Ectodermal cell (in vitro differentiated cells): ENCODE data around the gene TMC5.

Experiments used
- H3K27ac ChIP-seq: 2 replicates; pipeline ENCODE4 v1.7.0; 2013; ENCODE audit warnings: mild to moderate bottlenecking, low read depth, low read length; ENCODE audit not compliant: insufficient read depth, poor library complexity, severe bottlenecking
- H3K27me3 ChIP-seq: 2 replicates; pipeline ENCODE4 v1.7.0; 2013; ENCODE audit warnings: mild to moderate bottlenecking, low read length; ENCODE audit not compliant: insufficient read depth, control insufficient read depth, poor library complexity, severe bottlenecking
- H3K36me3 ChIP-seq: one replicate; pipeline ENCODE4 v1.7.0; 2013; ENCODE audit warnings: low read length; ENCODE audit not compliant: control insufficient read depth, insufficient read depth
- H3K4me1 ChIP-seq: one replicate; pipeline ENCODE4 v1.7.0; 2013; ENCODE audit warnings: low read length; ENCODE audit not compliant: control insufficient read depth, insufficient read depth
- H3K4me3 ChIP-seq: 2 replicates; pipeline ENCODE4 v1.7.0; 2013; ENCODE audit warnings: low read depth, low read length, control low read depth; ENCODE audit not compliant: insufficient read depth
- H3K9me3 ChIP-seq: 2 replicates; pipeline ENCODE4 v1.7.0; 2013; ENCODE audit warnings: mild to moderate bottlenecking, low read length, moderate library complexity; ENCODE audit not compliant: control insufficient read depth
- WGBS, 2 experiments: methylation state at CpG; one replicate each; pipeline ENCODE4 v1.1.7; 2013; ENCODE audit warnings: missing lambda C conversion rate in 2 of 2; 5-methylcytosine and 5-hydroxymethylcytosine counted together

TMC5 gene

DNA sequence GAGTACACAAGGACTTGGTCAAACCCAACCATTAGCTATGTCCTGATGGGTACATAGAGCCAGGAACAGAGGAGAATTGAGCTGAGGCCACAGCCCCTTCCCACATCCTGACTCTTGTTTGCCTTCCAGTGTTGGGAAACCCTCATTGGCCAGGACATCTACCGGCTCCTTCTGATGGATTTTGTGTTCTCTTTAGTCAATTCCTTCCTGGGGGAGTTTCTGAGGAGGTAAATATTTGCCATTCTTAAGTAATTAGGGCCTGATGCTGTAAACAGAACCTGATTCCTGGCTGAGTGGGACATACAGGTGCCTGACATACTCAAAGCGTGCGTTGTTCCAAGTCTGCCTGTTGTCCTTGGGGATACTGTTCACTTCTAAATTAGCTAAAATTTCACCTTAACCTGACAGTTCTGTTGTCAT, 61.6 kb downstream of the TMC5 start:
- Histone ChIP-seq H3K4me3 (no peak overlapping the region), H3K9me3 (no peaks in the 10 kb centered on the region), H3K4me1 (no peaks in the 10 kb centered on the region), H3K27ac (no peak overlapping the region), H3K36me3 (no peaks in the 10 kb centered on the region), H3K27me3 (no peaks in the 10 kb centered on the region)
- WGBS, 2 experiments = 83 to 90% methylated on average over 3 of the region's 3 CpGs

DNA sequence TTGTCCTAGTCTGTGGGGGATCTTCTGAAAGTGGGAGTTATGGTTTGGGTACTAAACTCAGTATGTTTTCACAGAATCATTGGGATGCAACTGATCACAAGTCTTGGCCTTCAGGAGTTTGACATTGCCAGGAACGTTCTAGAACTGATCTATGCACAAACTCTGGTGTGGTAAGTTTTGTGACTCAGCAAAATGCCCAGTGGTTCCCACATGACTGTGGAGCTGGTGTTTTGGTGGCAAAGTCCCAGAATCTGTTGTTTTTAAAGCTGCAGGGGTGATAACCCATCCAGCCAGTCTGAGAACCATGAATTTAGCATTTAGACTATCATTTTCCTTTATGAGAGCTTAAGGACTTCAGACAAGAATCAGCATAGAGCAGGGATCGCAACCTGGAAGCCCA, 63.6 kb downstream of the TMC5 start:
- H3K4me3 ChIP-seq = no peak overlapping the region
- H3K27me3 ChIP-seq = no peaks in the 10 kb centered on the region
- H3K4me1 ChIP-seq = no peaks in the 10 kb centered on the region
- no peaks in the 10 kb centered on the region for H3K36me3 ChIP-seq
- H3K9me3 ChIP-seq = no peaks in the 10 kb centered on the region
- WGBS, 2 experiments = 94 to 98% methylated on average over 2 of the region's 2 CpGs
- H3K27ac ChIP-seq = no peak overlapping the region

DNA sequence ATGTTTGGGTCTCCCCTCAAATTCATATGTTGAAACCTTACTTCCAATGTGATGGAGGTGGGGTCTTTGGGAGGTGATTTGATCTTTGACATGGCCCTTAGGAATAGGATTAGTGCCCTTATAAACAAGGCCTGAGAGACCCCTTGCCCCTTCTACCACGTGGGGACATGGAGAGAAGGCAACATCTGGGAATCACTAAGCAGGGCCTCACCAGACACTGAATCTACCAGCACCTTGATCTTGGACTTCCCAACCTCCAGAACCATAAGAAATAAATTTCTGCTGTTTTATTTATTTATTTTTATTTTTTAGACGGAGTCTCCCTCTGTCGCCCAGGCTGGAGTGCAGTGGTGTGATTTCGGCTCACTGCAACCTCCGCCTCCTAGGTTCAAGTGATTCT, 64.1 kb downstream of the TMC5 start:
- 93 to 97% methylated on average over 5 of the region's 5 CpGs for WGBS, 2 experiments
- Histone ChIP-seq H3K9me3 (no peaks in the 10 kb centered on the region), H3K4me3 (no peak overlapping the region), H3K27ac (no peak overlapping the region), H3K36me3 (no peaks in the 10 kb centered on the region), H3K27me3 (no peaks in the 10 kb centered on the region), H3K4me1 (no peaks in the 10 kb centered on the region)

DNA sequence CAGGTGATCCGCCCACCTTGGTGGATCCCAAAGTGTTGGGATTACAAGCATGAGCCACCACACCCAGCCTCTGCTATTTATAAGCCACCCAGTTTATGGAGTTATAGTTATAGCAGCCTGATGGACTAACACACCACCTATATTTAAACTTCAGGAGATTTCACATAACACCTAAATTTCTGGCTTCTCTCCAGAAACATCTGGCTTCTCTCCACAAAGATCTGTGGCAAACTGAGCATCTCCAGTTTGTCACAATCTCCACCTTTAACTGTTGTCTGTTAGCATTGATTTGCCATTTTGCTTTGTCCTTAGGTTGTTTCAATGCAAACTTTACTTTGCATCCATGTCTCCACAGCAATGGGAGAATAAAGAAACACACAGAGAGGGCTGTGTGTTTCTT, 64.6 kb downstream of the TMC5 start:
- Histone ChIP-seq H3K27ac (no peak overlapping the region), H3K9me3 (no peaks in the 10 kb centered on the region), H3K4me3 (no peak overlapping the region), H3K27me3 (no peaks in the 10 kb centered on the region), H3K4me1 (no peaks in the 10 kb centered on the region), H3K36me3 (no peaks in the 10 kb centered on the region)
- 86 to 89% methylated on average over 1 of the region's 1 CpG for WGBS, 2 experiments

DNA sequence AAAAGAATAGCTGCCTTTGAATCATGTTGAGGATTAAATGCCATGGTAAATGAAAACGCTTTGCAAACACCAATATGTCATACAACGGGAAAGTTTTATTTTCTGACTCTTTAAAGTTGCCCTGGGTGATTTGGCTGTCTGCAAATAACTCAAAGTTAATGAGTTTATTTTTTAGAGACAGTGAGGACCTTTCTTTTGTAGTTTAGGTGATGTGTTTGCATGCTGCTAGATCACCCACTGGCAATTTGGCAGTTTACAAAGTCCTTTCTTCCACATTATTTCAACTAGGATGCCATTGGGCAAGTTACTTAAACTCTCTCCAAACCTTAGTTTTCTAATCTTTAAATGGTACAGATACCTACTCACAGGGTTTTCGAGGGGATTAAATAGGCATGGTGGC, 66.4 kb downstream of the TMC5 start:
- H3K27ac ChIP-seq = no peak overlapping the region
- no peaks in the 10 kb centered on the region for H3K4me1 ChIP-seq
- no peaks in the 10 kb centered on the region for H3K36me3 ChIP-seq
- H3K27me3 ChIP-seq = no peaks in the 10 kb centered on the region
- 82 to 96% methylated on average over 3 of the region's 3 CpGs for WGBS, 2 experiments
- H3K9me3 ChIP-seq = no peaks in the 10 kb centered on the region
- H3K4me3 ChIP-seq = no peak overlapping the region

DNA sequence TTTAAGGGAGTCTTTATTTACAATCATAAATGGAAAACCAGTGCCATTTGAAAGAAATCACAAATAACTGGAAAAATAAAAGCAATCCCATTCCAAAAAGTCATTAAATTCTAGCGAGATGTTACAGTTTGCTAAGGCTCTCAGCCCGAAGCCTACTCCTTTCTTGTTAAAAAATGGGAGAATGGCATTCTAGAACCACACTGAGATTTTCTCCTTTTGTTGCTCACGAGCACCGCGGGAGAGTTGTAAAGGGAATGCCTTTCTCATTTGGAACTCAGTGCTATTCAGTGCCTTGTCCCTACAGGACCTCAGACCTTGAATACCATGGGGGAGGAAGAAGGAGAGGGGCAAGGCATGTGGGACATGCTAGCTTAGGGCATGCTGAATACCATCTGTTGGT, 67.9 kb downstream of the TMC5 start:
- 86 to 93% methylated on average over 5 of the region's 5 CpGs for WGBS, 2 experiments
- H3K4me1 ChIP-seq = no peaks in the 10 kb centered on the region
- H3K4me3 ChIP-seq = no peak overlapping the region
- no peak overlapping the region for H3K27ac ChIP-seq
- H3K27me3 ChIP-seq = no peaks in the 10 kb centered on the region
- no peaks in the 10 kb centered on the region for H3K36me3 ChIP-seq
- H3K9me3 ChIP-seq = no peaks in the 10 kb centered on the region

DNA sequence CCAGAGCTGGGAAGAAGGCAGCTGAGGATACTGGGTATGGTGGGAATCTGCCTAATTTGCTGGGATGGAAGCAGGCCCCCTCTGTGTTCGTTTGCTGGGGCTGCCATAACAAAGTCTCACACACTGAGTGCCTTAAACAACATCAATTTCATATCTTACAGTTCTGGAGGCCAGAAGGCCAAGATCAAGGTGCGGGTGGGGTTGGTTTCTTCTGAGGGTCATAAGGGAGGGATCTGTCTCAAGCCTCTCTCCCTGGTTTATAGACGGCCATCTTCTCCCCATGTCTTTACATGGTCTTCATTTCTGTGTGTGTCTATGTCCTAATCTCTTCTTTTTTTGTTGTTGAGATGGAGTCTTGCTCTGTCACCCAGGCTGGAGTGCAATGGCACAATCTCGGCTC, 68.4 kb downstream of the TMC5 start:
- WGBS, 2 experiments = 91 to 94% methylated on average over 4 of the region's 4 CpGs
- no peaks in the 10 kb centered on the region for H3K27me3 ChIP-seq
- no peaks in the 10 kb centered on the region for H3K36me3 ChIP-seq
- no peak overlapping the region for H3K4me3 ChIP-seq
- no peak overlapping the region for H3K27ac ChIP-seq
- no peaks in the 10 kb centered on the region for H3K4me1 ChIP-seq
- H3K9me3 ChIP-seq = no peaks in the 10 kb centered on the region

DNA sequence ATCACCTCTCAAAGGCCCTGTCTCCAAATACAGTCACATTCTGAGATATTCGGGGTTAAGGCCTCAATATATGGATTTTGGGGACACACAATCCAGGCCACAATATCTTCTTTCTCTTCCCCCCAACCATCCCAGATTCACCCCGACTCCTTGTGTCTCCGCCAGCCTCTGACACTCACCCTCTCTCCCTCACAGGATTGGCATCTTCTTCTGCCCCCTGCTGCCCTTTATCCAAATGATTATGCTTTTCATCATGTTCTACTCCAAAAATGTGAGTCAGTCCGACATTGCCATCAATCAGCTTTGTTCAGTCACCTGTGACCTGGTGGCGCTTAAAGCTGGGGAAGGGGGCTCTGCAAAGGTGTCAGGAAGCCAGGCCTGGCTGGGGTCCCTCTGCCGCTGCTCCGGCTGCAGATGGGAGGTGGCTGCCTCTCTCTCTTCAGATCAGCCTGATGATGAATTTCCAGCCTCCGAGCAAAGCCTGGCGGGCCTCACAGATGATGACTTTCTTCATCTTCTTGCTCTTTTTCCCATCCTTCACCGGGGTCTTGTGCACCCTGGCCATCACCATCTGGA, 69.2 kb downstream of the TMC5 start:
- Histone ChIP-seq H3K9me3 (no peaks in the 10 kb centered on the region), H3K4me3 (no peak overlapping the region), H3K4me1 (no peaks in the 10 kb centered on the region), H3K27ac (no peak overlapping the region), H3K36me3 (no peaks in the 10 kb centered on the region), H3K27me3 (no peaks in the 10 kb centered on the region)
- 95 to 97% methylated on average over 10 of the region's 10 CpGs for WGBS, 2 experiments

DNA sequence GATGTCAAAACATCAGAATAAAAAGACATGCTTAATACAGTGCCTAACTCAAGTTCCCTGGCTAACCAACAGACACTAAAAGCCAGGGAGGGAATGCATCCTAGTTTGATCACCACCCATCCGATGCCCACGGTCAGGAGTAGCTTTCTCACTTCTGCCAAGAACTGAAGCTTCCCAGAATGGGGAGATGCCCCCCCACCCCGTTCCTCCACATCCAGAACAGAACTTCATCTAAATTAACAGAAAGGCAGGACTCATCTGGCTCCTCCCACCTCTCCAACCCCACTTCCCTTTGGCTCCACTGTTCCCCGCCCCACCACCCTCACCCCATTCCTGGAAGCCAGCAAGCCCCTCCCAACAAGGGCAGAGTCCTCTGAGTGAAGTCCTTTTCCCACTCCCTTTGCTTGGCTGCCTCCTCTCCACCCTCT, 70.5 kb downstream of the TMC5 start:
- WGBS, 2 experiments = 51 to 55% methylated on average over 4 of the region's 4 CpGs
- Histone ChIP-seq H3K9me3 (no peaks in the 10 kb centered on the region), H3K27me3 (no peaks in the 10 kb centered on the region), H3K27ac (no peak overlapping the region), H3K4me1 (no peaks in the 10 kb centered on the region), H3K4me3 (no peak overlapping the region), H3K36me3 (no peaks in the 10 kb centered on the region)

DNA sequence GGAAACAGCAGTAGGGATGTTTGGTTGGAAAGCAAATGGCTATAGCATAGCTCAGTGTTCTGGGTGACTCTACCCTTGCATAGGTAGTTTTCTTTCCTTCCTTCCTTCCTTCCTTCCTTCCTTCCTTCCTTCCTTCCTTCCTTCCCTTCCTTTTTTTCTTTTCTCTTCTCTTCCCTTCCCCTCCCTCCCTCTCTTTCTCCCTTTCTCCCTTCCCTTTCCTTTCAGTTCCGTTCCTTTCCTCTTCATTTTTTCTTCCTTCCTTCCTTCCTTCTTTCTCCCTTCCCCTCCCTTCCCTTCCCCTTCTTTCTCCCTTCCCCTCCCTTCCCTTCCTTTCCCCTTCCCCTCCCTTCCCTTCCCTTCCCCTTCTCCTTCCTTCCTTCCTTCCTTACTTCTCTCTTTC, 72.9 kb downstream of the TMC5 start:
- Histone ChIP-seq H3K4me1 (no peaks in the 10 kb centered on the region), H3K9me3 (no peaks in the 10 kb centered on the region), H3K27me3 (no peaks in the 10 kb centered on the region), H3K27ac (no peak overlapping the region), H3K36me3 (no peaks in the 10 kb centered on the region), H3K4me3 (no peak overlapping the region)
- 89 to 92% methylated on average over 1 of the region's 1 CpG for WGBS, 2 experiments

DNA sequence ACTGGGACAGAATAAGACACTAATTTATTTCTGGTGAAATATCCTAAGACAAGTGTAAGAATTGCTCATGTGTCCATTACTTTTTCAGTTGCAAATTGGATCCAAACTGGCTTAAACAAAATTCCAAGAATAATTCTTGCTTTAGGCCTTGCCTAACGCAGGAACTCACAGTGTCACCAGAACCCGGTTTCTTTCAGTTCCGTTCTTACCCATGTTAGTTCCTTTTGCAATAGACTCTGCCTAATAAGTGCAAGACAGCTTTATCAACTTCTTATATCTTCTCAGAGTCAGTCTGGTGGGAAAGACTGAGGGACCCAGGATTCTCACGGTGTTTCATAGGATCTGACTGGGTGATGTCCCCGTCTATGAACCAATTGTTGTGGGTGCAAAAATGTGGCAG, 79.5 kb downstream of the TMC5 start:
- no peak overlapping the region for H3K27ac ChIP-seq
- H3K27me3 ChIP-seq = no peaks in the 10 kb centered on the region
- H3K4me3 ChIP-seq = no peak overlapping the region
- 74 to 76% methylated on average over 5 of the region's 5 CpGs for WGBS, 2 experiments
- no peaks in the 10 kb centered on the region for H3K9me3 ChIP-seq
- peaks cover 5% of the 10 kb centered on the region for H3K36me3 ChIP-seq
- H3K4me1 ChIP-seq = no peaks in the 10 kb centered on the region
